ENCODE data around the gene CEP112.

- no peak for TF ChIP-seq CTCF (IDR thresholded peaks at IDR 0.05)
- TF ChIP-seq EZH2 (IDR thresholded peaks at IDR 0.05): no peak
These were observed 235.1 kb downstream of the CEP112 start for GRCh38 chr17:65956814-65957213.

Measured in neural progenitor cell (in vitro differentiated cells).